MCF 10A (cell line): Measurements from ENCODE around the gene BNC2. TPM values are rescaled to one million over a fixed set of nuclear protein-coding genes. Genes with fewer than 3 reads are reported as not detected.

Source experiments
- BruUV-seq: library from RNA; stranded (reverse); fragments of 400-500 nt; replicated peaks from 2 replicates; lab custom pipeline; 2021; lab: Mats Ljungman, UMichigan
- CTCF ChIA-PET: fragments of 300-600 bp; sonication (Branson Sonifier 250); formaldehyde crosslinking; extraction: SDS; loops from one replicate; lab custom pipeline; 2021; ENCODE audit warnings: antibody characterized with exemption, inconsistent platforms; lab: Yijun Ruan, JAX
- POLR2A ChIA-PET: fragments of 300-600, 350-650 bp; sonication (Branson Sonifier 250); formaldehyde crosslinking; extraction: SDS; loops from one replicate; lab custom pipeline; 2020; ENCODE audit warnings: antibody characterized with exemption, inconsistent platforms; lab: Yijun Ruan, JAX
- DNase-seq: peaks from one replicate; pipeline ENCODE4 v3.0.0-alpha.2; 2018; ENCODE audit not compliant: unreplicated experiment
- H3K27ac Mint-ChIP-seq: one replicate; pipeline ENCODE4 v1.8.0; 2022; ENCODE audit warnings: mild to moderate bottlenecking, low read depth, mixed read lengths; ENCODE audit not compliant: unreplicated experiment
- H3K27me3 Mint-ChIP-seq: one replicate; pipeline ENCODE4 v1.8.0; 2022; ENCODE audit warnings: mixed read lengths; ENCODE audit not compliant: insufficient read depth, unreplicated experiment
- H3K36me3 Mint-ChIP-seq: one replicate; pipeline ENCODE4 v1.8.0; 2022; ENCODE audit warnings: mild to moderate bottlenecking, moderate library complexity, mixed read lengths; ENCODE audit not compliant: insufficient read depth, unreplicated experiment
- H3K4me1 Mint-ChIP-seq: one replicate; pipeline ENCODE4 v1.8.0; 2022; ENCODE audit warnings: mixed read lengths; ENCODE audit not compliant: insufficient read depth, unreplicated experiment
- H3K4me3 Mint-ChIP-seq: one replicate; pipeline ENCODE4 v1.8.0; 2022; ENCODE audit warnings: mild to moderate bottlenecking, moderate library complexity, mixed read lengths; ENCODE audit not compliant: unreplicated experiment
- H3K9me3 Mint-ChIP-seq: one replicate; pipeline ENCODE4 v1.8.0; 2022; ENCODE audit warnings: mixed read lengths; ENCODE audit not compliant: unreplicated experiment
- CTCF ChIP-seq: fragments of 200-600 bp; IDR thresholded peaks from one replicate; pipeline ENCODE4 v1.8.0; 2022; ENCODE audit warnings: antibody characterized with exemption, mild to moderate bottlenecking; ENCODE audit not compliant: unreplicated experiment
- intact Hi-C: fragments of 100-400 bp; cut with micrococcal nuclease; formaldehyde crosslinking; loops from 2 replicates; pipeline ENCODE4 v1.14.1; 2022
- total RNA-seq: library from RNA; stranded (reverse); gene quantifications from 2 replicates; pipeline ENCODE4 v1.2.3, GENCODE V29; 2022

BNC2 gene
- total RNA-seq, 1 experiment from 2014 or later: not detected

- Mint-ChIP-seq H3K4me3 (no peak overlapping the region), H3K9me3 (no peaks in the 10 kb centered on the region), H3K27ac (no peak overlapping the region), H3K36me3 (no peaks in the 10 kb centered on the region), H3K4me1 (no peaks in the 10 kb centered on the region), H3K27me3 (peaks cover 13% of the 10 kb centered on the region)
- DNase-seq: no peak
- intact Hi-C loops: loop anchor here (10.0 kb wide), 1 partner anchor 847 kb away; no protein-coding TSS in a partner anchor
- no TSS peak for BruUV-seq
- CTCF ChIA-PET: no interaction called here
- POLR2A ChIA-PET: no interaction called here
- TF ChIP-seq CTCF: no peak
Measured at GRCh38 chr9:16721972-16722371, 148.5 kb downstream of the BNC2 start.

DNA sequence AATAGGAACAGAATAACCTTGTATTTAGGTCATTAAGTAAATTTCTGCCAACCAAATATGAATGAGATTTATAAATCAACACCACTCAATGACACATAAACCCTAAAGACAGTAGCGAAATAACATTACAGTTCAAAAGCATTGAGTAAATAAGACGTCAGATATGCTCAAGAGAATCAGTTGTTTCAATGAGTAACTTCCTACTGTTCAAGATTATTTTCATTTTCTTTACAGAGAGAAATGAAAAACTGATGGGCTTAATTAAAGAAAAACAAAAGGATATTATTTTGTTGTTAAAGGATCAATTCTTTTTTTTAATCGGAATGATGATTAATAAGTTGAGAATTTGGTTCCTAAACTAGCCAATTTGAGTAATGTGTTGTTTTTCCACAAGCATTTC lies 150.1 kb downstream of the BNC2 start:
- ChIA-PET CTCF (no interaction called here), POLR2A (interaction anchor here (0.7 kb wide), 1 partner anchor 245 kb away, joined by 3 read pairs; no protein-coding TSS in a partner anchor)
- H3K4me1 Mint-ChIP-seq: no peaks in the 10 kb centered on the region
- peaks cover 13% of the 10 kb centered on the region for H3K27me3 Mint-ChIP-seq
- intact Hi-C loops: loop anchor here (10.0 kb wide), 1 partner anchor 846 kb away; no protein-coding TSS in a partner anchor
- BruUV-seq: no TSS peak
- no peak for DNase-seq
- no peak for TF ChIP-seq CTCF
- no peaks in the 10 kb centered on the region for H3K9me3 Mint-ChIP-seq
- H3K4me3 Mint-ChIP-seq: no peak overlapping the region
- no peak overlapping the region for H3K27ac Mint-ChIP-seq
- H3K36me3 Mint-ChIP-seq: no peaks in the 10 kb centered on the region

DNA sequence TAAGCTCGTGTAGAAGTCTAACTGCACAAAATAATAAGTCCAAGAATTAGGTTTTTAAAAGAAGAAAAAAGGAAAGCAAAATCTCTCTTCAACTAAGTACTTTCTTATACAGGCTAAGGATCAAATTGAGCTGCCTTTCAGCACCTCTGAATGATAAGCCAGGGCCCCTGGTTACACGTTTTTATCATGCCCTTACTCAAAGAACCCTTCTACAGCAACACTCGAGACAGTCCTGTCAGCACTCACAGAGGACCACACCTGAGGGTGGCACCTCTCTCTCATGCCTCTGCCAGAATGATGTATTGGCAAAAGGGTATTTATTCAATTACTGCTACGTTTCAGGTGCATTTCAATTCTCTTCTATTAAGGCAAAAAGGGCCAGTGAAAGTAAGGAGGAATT lies 150.5 kb downstream of the BNC2 start:
- Mint-ChIP-seq H3K27ac (no peak overlapping the region), H3K36me3 (no peaks in the 10 kb centered on the region), H3K27me3 (peaks cover 13% of the 10 kb centered on the region), H3K9me3 (no peaks in the 10 kb centered on the region), H3K4me1 (no peaks in the 10 kb centered on the region), H3K4me3 (no peak overlapping the region)
- POLR2A ChIA-PET: no interaction called here
- TF ChIP-seq CTCF: no peak
- CTCF ChIA-PET: no interaction called here
- intact Hi-C loops: loop anchor here (10.0 kb wide), 1 partner anchor 845 kb away; no protein-coding TSS in a partner anchor
- no TSS peak for BruUV-seq
- no peak for DNase-seq

DNA sequence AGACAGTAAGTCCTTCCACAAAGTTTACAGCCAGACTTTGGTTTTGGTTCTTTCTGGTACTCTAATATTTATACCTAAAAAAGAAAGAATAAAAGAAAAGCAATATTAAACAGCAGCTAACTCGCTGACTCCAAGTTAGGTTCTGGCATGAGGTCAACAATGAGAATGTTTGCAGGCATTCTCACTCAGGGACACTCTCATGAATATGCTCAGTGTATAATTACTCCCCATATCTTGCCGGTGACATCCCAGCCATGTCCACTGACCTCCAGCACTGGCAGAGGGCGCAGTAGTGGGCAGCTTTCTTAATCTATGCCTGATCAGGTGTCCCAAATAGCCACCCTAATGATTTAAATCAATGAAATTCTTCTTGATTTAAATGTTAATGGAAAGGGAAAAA lies 151.5 kb downstream of the BNC2 start:
- intact Hi-C loops: no loop called here
- no TSS peak for BruUV-seq
- CTCF ChIA-PET: no interaction called here
- H3K9me3 Mint-ChIP-seq: no peaks in the 10 kb centered on the region
- peaks cover 13% of the 10 kb centered on the region for H3K27me3 Mint-ChIP-seq
- no peak for TF ChIP-seq CTCF
- POLR2A ChIA-PET: no interaction called here
- H3K36me3 Mint-ChIP-seq: no peaks in the 10 kb centered on the region
- no peak for DNase-seq
- H3K4me1 Mint-ChIP-seq: no peaks in the 10 kb centered on the region
- no peak overlapping the region for H3K4me3 Mint-ChIP-seq
- H3K27ac Mint-ChIP-seq: no peak overlapping the region
